ENCODE results near the gene MRPS25.

The MRPS25 gene

DNA sequence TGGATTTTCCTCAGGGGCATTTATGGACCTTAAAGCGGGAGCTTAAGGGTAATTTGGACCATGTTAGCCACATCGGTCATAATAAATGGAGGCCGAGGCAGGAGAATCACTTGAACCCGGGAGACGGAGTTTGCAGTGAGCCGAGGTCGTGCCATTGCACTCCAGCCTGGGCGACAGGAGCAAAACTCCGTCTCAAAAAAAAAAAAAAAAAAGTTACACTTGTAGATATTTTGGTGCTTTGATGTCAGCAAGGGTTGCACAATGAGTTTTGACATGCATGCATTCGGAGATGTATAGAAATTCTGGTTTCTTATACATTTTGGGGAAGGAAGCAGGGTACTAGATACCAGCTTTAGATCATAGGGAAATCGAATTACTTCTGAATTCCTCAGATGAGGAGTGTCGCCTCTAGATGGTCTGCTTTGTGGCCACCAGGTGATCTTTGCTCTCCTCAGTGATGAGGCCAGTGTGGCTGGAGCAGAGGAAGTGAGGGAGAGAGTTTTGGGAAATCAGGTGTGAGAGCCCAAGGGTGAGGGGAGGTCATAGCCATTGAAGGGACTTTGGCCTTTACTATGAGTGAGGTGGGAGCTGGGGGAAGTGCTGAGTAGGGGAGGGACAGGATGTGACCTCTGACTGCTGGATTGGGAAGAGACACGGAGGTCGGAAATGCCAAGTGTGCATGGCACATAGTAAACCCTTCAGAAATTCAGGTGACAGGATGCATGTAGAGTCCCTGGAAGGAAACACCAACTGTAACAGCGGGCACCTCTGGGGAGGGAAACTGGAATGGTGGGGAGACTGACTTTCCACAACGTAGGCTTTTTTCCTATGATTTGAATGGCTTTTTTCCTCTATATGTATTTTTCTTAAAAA is 42.2 kb upstream of the MRPS25 start:
- TF ChIP-seq, protein P1, sequence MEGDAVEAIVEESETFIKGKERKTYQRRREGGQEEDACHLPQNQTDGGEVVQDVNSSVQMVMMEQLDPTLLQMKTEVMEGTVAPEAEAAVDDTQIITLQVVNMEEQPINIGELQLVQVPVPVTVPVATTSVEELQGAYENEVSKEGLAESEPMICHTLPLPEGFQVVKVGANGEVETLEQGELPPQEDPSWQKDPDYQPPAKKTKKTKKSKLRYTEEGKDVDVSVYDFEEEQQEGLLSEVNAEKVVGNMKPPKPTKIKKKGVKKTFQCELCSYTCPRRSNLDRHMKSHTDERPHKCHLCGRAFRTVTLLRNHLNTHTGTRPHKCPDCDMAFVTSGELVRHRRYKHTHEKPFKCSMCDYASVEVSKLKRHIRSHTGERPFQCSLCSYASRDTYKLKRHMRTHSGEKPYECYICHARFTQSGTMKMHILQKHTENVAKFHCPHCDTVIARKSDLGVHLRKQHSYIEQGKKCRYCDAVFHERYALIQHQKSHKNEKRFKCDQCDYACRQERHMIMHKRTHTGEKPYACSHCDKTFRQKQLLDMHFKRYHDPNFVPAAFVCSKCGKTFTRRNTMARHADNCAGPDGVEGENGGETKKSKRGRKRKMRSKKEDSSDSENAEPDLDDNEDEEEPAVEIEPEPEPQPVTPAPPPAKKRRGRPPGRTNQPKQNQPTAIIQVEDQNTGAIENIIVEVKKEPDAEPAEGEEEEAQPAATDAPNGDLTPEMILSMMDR (conservative IDR thresholded peaks at IDR 0.05; ENCODE audit: low read depth, low read length), result no peak
- H3K4me3 ChIP-seq (ENCODE audit: low read depth, low read length), result no peak overlapping the region
- DNase-seq (ENCODE audit: low read depth), result no peak

DNA sequence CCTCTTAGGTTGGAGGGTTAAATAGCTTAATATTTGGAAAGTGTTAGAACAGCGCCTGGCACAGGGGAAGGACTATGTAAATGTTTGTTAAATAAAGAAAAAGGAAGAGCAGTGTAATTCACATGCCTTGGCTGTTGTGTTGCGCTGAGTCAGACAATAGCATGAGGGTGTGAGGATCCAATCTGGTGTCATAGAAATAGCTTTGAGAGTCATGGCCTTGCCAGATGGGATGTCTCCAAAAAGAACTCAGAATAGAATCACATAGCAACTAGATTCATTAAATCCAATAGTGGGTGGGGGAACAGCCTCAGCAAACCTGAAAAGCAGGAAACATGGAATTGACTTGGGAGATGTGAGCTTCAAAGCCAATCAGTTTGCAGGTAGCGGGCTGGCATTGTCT is 37.7 kb upstream of the MRPS25 start:
- H3K4me3 ChIP-seq (ENCODE audit: low read depth, low read length), result no peak overlapping the region
- no peak for DNase-seq (ENCODE audit: low read depth)
- TF ChIP-seq, protein P1 (conservative IDR thresholded peaks at IDR 0.05; ENCODE audit: low read depth, low read length), result no peak

GRCh38 chr3:15102256-15102655 is 37.1 kb upstream of the MRPS25 start:
- TF ChIP-seq, protein P1 (conservative IDR thresholded peaks at IDR 0.05; ENCODE audit: low read depth, low read length), result no peak
- H3K4me3 ChIP-seq (ENCODE audit: low read depth, low read length), result no peak overlapping the region
- DNase-seq (ENCODE audit: low read depth), result no peak

GRCh38 chr3:15099364-15100098 is 34.4 kb upstream of the MRPS25 start:
- peak overlapping the region; percentile 99 for H3K4me3 ChIP-seq (ENCODE audit: low read depth, low read length)
- no peak for DNase-seq (ENCODE audit: low read depth)

GRCh38 chr3:15098503-15099363 is 33.6 kb upstream of the MRPS25 start, which contains the start of gene RBSN:
TSS of gene RBSN (minus strand) at chr3:15099148. CDS start at chr3:15096120, 3,028 bp downstream.
- H3K4me3 ChIP-seq (ENCODE audit: low read depth, low read length), result peak within 1 kb of the TSS; percentile 99
- DNase-seq (ENCODE audit: low read depth), result peak; percentile 96
- TF ChIP-seq, protein P1 (conservative IDR thresholded peaks at IDR 0.05; ENCODE audit: low read depth, low read length), result peak; percentile 18

More at GRCh38 chr3:15099364-15100098, 34.4 kb upstream of the MRPS25 start:
- TF ChIP-seq, protein P1 (conservative IDR thresholded peaks at IDR 0.05; ENCODE audit: low read depth, low read length), result no peak

- TF ChIP-seq, protein P1 (conservative IDR thresholded peaks at IDR 0.05; ENCODE audit: low read depth, low read length), result no peak
- H3K4me3 ChIP-seq (ENCODE audit: low read depth, low read length), result peak overlapping the region; percentile 99
- peak; percentile 10 for DNase-seq (ENCODE audit: low read depth)
Measured at GRCh38 chr3:15097891-15098290, 32.8 kb upstream of the MRPS25 start.

Data from choroid plexus epithelial cell (primary cell).